Keratinocyte (primary cell): Measurements from ENCODE around the gene ARHGAP6. TPM values are rescaled to one million over a fixed set of nuclear protein-coding genes. Genes with fewer than 3 reads are reported as not detected.

Experiments used
- DNase-seq: peaks from one replicate; pipeline ENCODE4 v3.0.0-alpha.2; 2011; ENCODE audit warnings: low read depth, missing footprints, low spot score
- FAIRE-seq: peaks from 2 replicates; lab custom pipeline; 2011; peaks lifted over from hg19 to GRCh38; lab: Jason Lieb, UNC
- H2AFZ ChIP-seq: 2 replicates; pipeline ENCODE4 v1.6.0; 2012; ENCODE audit warnings: low read length, control low read depth, inconsistent platforms; ENCODE audit not compliant: control insufficient read depth
- H3K27ac ChIP-seq: 2 replicates; pipeline ENCODE4 v1.5.1; 2011; ENCODE audit warnings: low read length; ENCODE audit not compliant: control insufficient read depth, insufficient read depth
- H3K27me3 ChIP-seq: 3 replicates; pipeline ENCODE4 v1.6.0; 2011; ENCODE audit warnings: low read length; ENCODE audit not compliant: control insufficient read depth, insufficient read depth; ENCODE audit errors: extremely low read depth
- H3K36me3 ChIP-seq, 2 experiments: 2 replicates in 1 of 2; 3 replicates in 1 of 2; pipeline ENCODE4 v1.5.1; 2011; ENCODE audit warnings: low read length in 2 of 2, mild to moderate bottlenecking in 1 of 2; ENCODE audit not compliant: control insufficient read depth in 2 of 2, insufficient read depth in 2 of 2; ENCODE audit errors: extremely low read depth in 1 of 2
- H3K4me1 ChIP-seq: 3 replicates; pipeline ENCODE4 v1.5.1; 2011; ENCODE audit warnings: low read length; ENCODE audit not compliant: control insufficient read depth, insufficient read depth; ENCODE audit errors: extremely low read depth
- H3K4me2 ChIP-seq: 3 replicates; pipeline ENCODE4 v1.6.0; 2011; ENCODE audit warnings: low read depth, low read length; ENCODE audit not compliant: control insufficient read depth, insufficient read depth; ENCODE audit errors: extremely low read depth
- H3K4me3 ChIP-seq, 3 experiments: fragments of 200-600 bp in 1 of 3; sonication (generic) in 1 of 3; 2 replicates in 2 of 3; 3 replicates in 1 of 3; pipeline ENCODE4 v1.5.1; 2011 to 2016; ENCODE audit warnings: low read length in 3 of 3, mild to moderate bottlenecking in 3 of 3, control low read depth in 2 of 3, inconsistent platforms in 1 of 3, low read depth in 1 of 3, mixed read lengths in 1 of 3, mixed run types in 1 of 3, moderate library complexity in 1 of 3; ENCODE audit not compliant: control insufficient read depth in 2 of 3, insufficient read depth in 2 of 3; ENCODE audit errors: extremely low read depth in 1 of 3
- H3K79me2 ChIP-seq: 2 replicates; pipeline ENCODE4 v1.6.0; 2012; ENCODE audit warnings: low read length; ENCODE audit not compliant: control insufficient read depth, insufficient read depth
- H3K9ac ChIP-seq: 3 replicates; pipeline ENCODE4 v1.6.0; 2011; ENCODE audit warnings: low read length; ENCODE audit not compliant: control insufficient read depth, insufficient read depth; ENCODE audit errors: extremely low read depth
- H3K9me1 ChIP-seq: 3 replicates; pipeline ENCODE4 v1.6.0; 2011; ENCODE audit warnings: low read length; ENCODE audit not compliant: control insufficient read depth, insufficient read depth; ENCODE audit errors: extremely low read depth
- H3K9me3 ChIP-seq: 2 replicates; pipeline ENCODE4 v1.5.1; 2012; ENCODE audit warnings: low read depth, low read length; ENCODE audit not compliant: control insufficient read depth
- H4K20me1 ChIP-seq: 3 replicates; pipeline ENCODE4 v1.6.0; 2011; ENCODE audit warnings: low read length; ENCODE audit not compliant: control insufficient read depth, insufficient read depth; ENCODE audit errors: extremely low read depth
- EZH2 ChIP-seq: IDR thresholded peaks from one replicate; pipeline ENCODE4 v1.6.1; 2012; ENCODE audit warnings: inconsistent platforms, mild to moderate bottlenecking, low read length, moderate library complexity
- dilution Hi-C: fragments of 300-500 bp; cut with MboI; formaldehyde crosslinking; loops from one replicate; pipeline ENCODE4 v1.7.0; 2020; ENCODE audit warnings: low sequenced_read_pairs; ENCODE audit not compliant: extremely low pct_ligation_motif_present
- polyA plus RNA-seq, 5 experiments: library from polyadenylated mRNA; depleted of rRNA in 3 of 5; stranded (reverse) in 3 of 5; stranded (forward) in 1 of 5; unstranded in 1 of 5; fragments of >200 nt; gene quantifications; 1 replicate in 1 of 5; 2 replicates in 3 of 5; 3 replicates in 1 of 5; pipeline versions ENCODE4 v1.2.1 to v1.2.3, GENCODE V29; 2011 to 2012; ENCODE audit warnings: missing spikeins in 2 of 5, low read depth in 1 of 5, low replicate concordance in 1 of 5
- TF ChIP-seq, protein P1 (sequence below), 3 experiments: IDR thresholded peaks in 1 of 3; conservative IDR thresholded peaks in 1 of 3; optimal IDR thresholded peaks in 1 of 3; 2 replicates in 2 of 3; 3 replicates in 1 of 3; pipeline versions ENCODE3 to v1.5.1; 2011; ENCODE audit warnings: low read length in 3 of 3, mild to moderate bottlenecking in 3 of 3, moderate library complexity in 2 of 3, control low read depth in 1 of 3, inconsistent platforms in 1 of 3; ENCODE audit not compliant: insufficient read depth in 2 of 3; ENCODE audit errors: extremely low read depth in 1 of 3

Gene ARHGAP6
- polyA plus RNA-seq, 1 donor (not counting 4 experiments of a cell fraction or from before 2014, with no cell fraction given): 0.01 TPM

DNA sequence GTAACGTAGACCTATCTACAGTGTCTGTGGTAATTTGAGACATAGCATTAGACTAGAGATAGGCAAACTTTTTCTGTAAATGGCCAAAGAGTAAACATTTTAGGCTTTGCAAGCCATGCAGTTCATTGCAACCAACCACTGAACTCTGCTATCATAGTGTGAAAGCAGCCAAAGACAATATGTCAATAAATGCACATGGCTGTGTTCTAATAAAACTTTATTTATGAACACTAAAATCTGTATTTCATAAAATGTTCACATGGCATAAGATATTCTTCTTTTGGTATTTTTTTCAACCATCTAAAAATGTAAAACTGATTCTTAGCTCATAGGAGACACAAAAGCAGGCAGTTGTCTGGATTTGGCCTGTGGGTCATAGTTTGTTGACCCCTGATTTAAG is 251.6 kb downstream of the ARHGAP6 start:
- H3K4me3 ChIP-seq: no peak overlapping the region
- DNase-seq: no peak
- no peak overlapping the region for H3K4me2 ChIP-seq
- H2AFZ ChIP-seq: no peak overlapping the region
- peaks cover 5% of the 10 kb centered on the region for H3K4me1 ChIP-seq
- H3K9me3 ChIP-seq: no peaks in the 10 kb centered on the region
- dilution Hi-C loops: no loop called here
- no peaks in the 10 kb centered on the region for H3K27me3 ChIP-seq
- no peak overlapping the region for H3K9ac ChIP-seq
- no peak overlapping the region for H3K27ac ChIP-seq
- H3K79me2 ChIP-seq: no peaks in the 10 kb centered on the region
- no peaks in the 10 kb centered on the region for H3K36me3 ChIP-seq
- TF ChIP-seq EZH2: no peak
- TF ChIP-seq, protein P1, sequence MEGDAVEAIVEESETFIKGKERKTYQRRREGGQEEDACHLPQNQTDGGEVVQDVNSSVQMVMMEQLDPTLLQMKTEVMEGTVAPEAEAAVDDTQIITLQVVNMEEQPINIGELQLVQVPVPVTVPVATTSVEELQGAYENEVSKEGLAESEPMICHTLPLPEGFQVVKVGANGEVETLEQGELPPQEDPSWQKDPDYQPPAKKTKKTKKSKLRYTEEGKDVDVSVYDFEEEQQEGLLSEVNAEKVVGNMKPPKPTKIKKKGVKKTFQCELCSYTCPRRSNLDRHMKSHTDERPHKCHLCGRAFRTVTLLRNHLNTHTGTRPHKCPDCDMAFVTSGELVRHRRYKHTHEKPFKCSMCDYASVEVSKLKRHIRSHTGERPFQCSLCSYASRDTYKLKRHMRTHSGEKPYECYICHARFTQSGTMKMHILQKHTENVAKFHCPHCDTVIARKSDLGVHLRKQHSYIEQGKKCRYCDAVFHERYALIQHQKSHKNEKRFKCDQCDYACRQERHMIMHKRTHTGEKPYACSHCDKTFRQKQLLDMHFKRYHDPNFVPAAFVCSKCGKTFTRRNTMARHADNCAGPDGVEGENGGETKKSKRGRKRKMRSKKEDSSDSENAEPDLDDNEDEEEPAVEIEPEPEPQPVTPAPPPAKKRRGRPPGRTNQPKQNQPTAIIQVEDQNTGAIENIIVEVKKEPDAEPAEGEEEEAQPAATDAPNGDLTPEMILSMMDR (optimal IDR thresholded peaks at IDR 0.05 in 1 of 3, IDR thresholded peaks at IDR 0.05 in 1 of 3, conservative IDR thresholded peaks at IDR 0.05 in 1 of 3; ENCODE audit: extremely low read depth in 1 of 3, insufficient read depth in 2 of 3, low read length in 3 of 3): no peak
- no peaks in the 10 kb centered on the region for H4K20me1 ChIP-seq
- no peak for FAIRE-seq
- H3K9me1 ChIP-seq: no peaks in the 10 kb centered on the region

DNA sequence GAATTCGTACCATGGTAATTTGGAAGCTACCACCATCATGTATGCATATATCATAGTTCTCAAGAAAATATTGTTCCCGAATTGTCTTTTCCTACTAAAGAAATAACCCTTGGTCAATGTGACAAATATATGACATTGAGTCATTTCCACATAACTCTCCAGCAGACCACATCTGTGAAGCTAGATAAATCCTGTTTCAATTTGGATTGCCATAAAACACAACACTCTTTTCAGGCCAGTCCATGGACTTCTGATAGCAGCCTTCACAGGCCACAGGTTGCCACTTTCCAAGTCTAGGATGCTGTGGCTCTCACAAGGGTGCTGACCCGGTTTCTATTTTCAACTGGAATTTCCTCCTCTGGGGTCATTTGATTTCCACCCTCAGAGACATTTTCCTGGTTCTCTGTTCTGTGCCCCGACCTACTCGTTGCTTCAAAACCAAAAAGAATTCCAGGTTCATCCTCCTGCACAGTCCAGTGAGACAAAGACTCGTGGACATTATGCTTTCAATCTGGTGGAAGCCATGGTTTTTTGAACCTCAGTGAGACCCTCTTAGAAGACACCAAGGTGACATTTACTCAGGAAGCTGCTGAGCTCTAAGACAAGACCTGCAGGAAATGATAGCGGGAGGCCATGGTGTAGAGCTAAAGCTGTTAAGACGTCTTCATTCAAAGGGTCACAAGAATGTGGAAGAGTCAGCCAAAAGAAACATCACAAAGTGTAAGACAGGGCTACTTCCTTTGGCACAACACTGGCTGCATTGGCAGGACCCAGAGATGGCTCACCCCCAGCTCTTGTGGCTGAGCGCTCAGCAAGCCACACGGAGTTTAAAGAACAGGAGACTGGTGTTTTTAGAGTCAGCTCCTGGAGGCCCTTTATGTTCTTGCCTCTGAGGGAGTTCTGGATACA is 252.8 kb downstream of the ARHGAP6 start:
- no peak for DNase-seq
- H2AFZ ChIP-seq: no peak overlapping the region
- no peaks in the 10 kb centered on the region for H3K27me3 ChIP-seq
- no peaks in the 10 kb centered on the region for H3K9me3 ChIP-seq
- H3K79me2 ChIP-seq: no peaks in the 10 kb centered on the region
- H3K27ac ChIP-seq: no peak overlapping the region
- H3K36me3 ChIP-seq: no peaks in the 10 kb centered on the region
- no peak for FAIRE-seq
- H4K20me1 ChIP-seq: no peaks in the 10 kb centered on the region
- H3K9ac ChIP-seq: no peak overlapping the region
- dilution Hi-C loops: no loop called here
- peaks cover 5% of the 10 kb centered on the region for H3K4me1 ChIP-seq
- TF ChIP-seq, protein P1 (optimal IDR thresholded peaks at IDR 0.05 in 1 of 3, IDR thresholded peaks at IDR 0.05 in 1 of 3, conservative IDR thresholded peaks at IDR 0.05 in 1 of 3; ENCODE audit: extremely low read depth in 1 of 3, insufficient read depth in 2 of 3, low read length in 3 of 3): no peak
- TF ChIP-seq EZH2: no peak
- H3K4me2 ChIP-seq: no peak overlapping the region
- H3K4me3 ChIP-seq: no peak overlapping the region
- H3K9me1 ChIP-seq: no peaks in the 10 kb centered on the region
